ENCODE results near the gene RAD50. TPM values are rescaled to one million over a fixed set of nuclear protein-coding genes. Genes with fewer than 3 reads are reported as not detected.
"Not testable (repeated sequence)": the region's sequence is repeated elsewhere in the genome, so short reads cannot be mapped to it uniquely, and the experiment has no call there.

Gene RAD50
- total RNA-seq, 1 experiment from 2014 or later: 8.6 TPM

DNA sequence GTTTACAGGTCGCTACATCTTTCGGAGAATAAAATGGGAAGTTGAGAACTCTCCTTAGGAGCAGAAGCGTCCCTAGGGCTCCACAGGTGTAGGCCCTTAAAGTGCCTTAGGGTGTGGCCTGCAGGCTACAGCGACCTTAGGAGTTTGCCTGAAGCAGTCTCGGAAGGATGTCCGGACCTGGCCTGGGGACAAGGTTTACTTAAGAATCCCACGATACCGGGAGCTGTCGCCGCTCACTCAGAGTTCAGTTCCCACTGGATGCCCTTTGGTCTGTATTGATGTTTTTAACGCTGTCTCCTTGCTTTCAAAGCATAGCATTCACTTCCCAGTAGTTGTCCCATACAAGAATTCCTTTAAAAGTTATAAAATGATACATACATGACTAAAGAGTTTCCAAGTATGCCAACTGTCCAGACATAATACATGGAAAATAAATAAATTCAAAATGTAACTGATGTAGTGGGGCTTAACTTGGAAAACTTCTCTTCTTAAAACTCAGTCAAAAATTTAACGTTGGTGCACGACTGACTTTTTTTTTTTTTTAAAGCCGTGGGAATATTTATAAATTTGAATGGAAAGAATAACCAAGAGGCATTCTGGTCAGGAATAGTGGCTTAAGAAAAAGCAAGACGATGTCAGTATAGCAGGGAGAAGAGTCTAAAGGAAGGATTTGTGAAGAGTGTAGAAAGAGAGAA is 848 bp downstream of the RAD50 start:
- DNase-seq (ENCODE audit: low spot score): peak; percentile 79

- DNase-seq (ENCODE audit: low spot score): no peak
Observed at GRCh38 chr5:132559383-132560060, 2.7 kb downstream of the RAD50 start.

DNA sequence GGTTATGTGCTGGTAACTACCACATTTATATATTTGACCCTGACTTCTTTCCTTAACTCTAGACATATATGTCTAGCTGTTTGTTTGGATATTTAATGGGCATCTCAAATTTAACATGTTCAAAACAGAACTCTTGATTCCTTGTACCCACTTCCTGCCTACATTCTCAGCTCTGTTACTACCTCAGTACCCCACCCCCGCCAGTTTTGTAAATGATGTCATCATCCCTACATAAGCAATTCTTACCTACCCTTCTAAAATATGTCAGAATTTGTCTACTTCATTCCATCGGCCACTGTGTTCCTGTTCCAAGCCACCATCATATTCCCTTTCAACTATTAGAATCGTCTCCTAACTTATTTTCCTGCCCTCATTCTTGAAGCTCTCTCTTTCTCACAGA is 4.8 kb downstream of the RAD50 start:
- DNase-seq (ENCODE audit: low spot score): no peak

GRCh38 chr5:132564555-132564954 is 7.8 kb downstream of the RAD50 start:
- DNase-seq (ENCODE audit: low spot score): not testable (repeated sequence)

- no peak for DNase-seq (ENCODE audit: low spot score)
Observed at GRCh38 chr5:132566657-132567056, 9.9 kb downstream of the RAD50 start.

DNA sequence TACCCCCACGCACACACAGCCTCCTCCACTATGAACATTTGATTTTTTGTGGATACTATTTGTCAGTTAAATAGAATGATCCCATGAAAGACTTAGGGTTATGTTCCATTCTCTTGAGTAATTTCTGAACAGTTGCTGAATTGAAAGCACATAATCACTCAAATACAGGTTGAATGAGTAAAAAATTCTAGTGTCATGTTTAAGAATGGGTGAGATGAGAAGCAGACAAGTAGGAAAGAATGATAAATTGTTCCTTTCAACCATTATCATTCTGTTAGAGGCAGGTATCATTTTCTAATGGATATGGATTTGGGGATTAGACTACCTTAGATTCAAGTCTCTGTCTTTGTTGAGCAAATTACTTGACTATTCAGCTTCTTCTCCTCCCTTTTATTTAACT is 19.3 kb downstream of the RAD50 start:
- DNase-seq (ENCODE audit: low spot score): no peak

DNA sequence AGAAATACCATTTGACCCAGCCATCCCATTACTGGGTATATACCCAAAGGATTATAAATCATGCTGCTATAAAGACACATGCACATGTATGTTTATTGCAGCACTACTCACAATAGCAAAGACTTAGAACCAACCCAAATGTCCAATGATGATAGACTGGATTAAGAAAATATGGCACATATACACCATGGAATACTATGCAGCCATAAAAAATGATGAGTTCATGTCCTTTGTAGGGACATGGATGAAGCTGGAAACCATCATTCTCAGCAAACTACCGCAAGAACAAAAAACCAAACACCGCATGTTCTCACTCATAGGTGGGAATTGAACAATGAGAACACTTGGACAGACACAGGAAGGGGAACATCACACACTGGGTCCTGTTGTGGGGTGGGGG is 27.8 kb downstream of the RAD50 start:
- DNase-seq (ENCODE audit: low spot score): not testable (repeated sequence)

DNA sequence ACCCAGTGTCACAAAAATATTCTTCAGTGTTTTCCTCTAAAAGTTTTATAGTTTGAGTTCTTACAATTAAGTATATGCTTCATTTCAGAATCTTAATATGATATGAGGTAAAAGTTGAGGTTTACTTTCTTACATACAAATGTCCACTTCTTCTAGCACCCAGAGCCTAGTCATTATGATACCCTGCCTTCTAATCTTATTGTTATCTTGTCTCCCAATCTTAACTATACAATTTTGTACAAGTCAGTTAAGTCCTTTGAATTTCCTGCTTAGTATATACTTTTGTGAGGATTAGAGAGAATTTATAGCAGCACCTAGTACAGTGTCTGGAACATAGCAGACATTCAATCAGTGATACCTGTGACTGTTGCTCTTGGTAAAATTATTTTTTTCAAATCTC is 29.3 kb downstream of the RAD50 start:
- DNase-seq (ENCODE audit: low spot score): no peak

DNA sequence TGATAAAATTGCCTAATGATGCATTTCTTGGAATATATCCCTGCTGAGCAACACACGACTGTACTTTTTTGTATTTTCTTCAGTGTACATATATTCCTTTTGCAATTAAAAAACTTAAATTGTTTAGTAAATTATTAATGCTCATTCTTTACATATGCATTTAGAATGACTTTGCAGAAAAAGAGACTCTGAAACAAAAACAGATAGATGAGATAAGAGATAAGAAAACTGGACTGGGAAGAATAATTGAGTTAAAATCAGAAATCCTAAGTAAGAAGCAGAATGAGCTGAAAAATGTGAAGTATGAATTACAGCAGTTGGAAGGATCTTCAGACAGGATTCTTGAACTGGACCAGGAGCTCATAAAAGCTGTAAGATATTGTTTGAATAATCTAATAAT is 32.7 kb downstream of the RAD50 start:
- no peak for DNase-seq (ENCODE audit: low spot score)

DNA sequence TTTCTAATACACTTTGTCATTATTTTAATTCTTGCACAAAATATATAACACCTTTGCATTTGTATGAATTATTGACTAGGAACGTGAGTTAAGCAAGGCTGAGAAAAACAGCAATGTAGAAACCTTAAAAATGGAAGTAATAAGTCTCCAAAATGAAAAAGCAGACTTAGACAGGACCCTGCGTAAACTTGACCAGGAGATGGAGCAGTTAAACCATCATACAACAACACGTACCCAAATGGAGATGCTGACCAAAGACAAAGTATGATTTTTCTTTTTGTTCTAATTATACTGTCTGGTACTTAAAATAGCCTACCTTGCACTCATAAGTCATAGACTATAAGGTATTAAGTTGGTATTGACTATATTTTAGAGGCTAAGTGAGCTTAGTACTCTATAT is 34.4 kb downstream of the RAD50 start:
- peak; percentile 5 for DNase-seq (ENCODE audit: low spot score)

GRCh38 chr5:132592521-132592920 is 35.7 kb downstream of the RAD50 start:
- no peak for DNase-seq (ENCODE audit: low spot score)

DNA sequence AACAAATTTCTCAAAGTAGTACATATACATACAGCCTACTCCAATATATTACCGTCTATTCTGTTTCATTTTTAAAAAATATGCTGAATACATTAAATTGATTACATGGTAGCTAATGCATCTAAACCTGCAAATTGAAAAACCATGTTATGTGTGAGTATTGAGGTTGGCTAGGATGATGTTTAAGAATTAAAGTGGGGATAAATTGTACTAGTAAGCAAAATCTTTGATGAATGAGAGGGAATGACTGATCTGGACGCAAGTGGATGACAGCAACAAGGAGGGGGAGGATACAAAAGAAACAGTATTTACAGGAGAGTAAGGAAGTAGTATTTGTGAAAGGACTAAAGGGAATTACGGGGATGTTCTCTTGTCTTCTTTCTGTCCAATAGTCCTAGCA is 37.4 kb downstream of the RAD50 start:
- no peak for DNase-seq (ENCODE audit: low spot score)

GRCh38 chr5:132595624-132596023 is 38.8 kb downstream of the RAD50 start:
- DNase-seq (ENCODE audit: low spot score): no peak

DNA sequence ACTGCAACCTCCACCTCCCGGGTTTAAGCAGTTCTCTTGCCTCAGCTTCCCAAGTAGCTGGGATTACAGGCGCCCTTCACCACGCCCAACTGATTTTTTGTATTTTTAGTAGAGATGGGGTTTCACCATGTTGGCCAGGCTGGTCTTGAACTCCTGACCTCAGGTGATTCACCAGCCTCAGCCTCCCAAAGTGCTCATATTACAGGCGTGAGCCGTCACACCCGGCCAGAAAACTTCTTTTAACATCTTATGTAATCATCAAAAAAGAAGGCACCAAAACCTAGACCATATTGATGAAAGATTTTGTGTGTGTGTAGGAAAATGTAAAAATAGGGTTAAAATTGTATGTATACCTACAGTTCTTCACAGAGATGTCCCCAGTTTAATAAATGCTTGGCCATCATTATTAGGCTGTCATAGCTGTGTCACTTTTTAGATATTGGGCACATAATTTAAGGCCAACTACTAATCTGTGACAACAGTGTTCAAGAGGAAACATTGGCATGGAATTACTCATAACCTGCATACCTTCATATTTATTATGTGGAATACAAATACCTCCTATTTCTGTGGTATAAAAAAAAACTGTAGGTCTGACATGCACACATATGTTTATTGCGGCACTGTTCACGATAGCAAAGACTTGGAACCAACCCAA is 44.4 kb downstream of the RAD50 start:
- DNase-seq (ENCODE audit: low spot score): no peak

DNA sequence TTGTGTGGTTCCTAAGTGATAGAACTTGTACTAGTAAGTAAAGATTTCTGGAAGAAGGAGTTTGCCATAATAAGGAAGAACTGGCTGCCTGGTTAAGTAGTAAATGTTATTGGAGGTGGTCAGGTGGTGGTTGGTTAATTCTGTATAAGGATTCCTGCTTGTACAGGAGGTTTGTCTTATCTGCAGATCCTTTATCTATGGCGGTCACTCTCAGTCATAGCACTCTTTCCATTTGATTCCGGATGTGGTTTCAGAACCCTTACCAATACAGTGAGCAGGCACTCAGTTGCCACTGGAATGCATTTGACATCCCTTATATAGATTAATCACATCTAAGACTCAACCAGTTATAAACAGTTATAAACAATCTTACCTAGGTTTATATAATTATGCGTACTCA is 50.3 kb downstream of the RAD50 start:
- no peak for DNase-seq (ENCODE audit: low spot score)

DNA sequence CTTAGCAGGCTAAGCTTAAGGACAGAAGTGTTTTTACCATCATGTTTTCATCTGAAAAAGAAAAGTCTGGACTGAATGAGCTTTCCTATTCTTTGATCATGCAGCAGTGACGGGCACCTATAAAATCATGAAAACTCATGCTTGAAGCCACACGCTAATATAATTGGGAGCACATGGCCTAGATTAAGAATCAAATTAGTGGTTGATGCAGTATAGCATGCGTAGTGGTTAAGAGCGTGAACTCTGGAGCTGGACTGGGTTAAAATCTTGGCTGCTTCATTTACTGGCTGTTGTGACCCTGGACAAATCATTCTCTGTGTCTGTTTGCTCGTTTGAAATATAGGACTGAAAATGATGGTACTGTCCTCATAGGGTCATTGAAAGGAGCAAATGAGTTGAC is 51.3 kb downstream of the RAD50 start:
- no peak for DNase-seq (ENCODE audit: low spot score)

DNA sequence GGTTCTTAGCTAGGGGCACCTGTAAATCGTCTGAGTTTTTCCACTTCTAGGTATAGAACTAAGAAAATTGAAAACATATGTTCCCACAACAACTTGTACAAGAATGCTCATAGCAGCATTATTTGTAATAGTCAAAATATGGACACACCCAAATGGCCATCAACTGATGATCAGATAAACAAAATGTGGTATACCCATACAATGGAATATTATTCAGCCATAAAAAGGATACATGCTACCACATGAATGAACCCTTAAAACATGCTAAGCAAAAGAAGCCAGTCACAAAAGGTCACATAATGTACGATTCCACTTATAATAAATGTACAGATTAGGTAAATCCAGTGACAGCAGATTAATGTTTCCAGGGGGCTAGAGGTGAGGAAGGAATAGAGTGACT is 55.2 kb downstream of the RAD50 start:
- DNase-seq (ENCODE audit: low spot score): no peak

- no peak for DNase-seq (ENCODE audit: low spot score)
Observed at GRCh38 chr5:132612846-132613245, 56.1 kb downstream of the RAD50 start.

DNA sequence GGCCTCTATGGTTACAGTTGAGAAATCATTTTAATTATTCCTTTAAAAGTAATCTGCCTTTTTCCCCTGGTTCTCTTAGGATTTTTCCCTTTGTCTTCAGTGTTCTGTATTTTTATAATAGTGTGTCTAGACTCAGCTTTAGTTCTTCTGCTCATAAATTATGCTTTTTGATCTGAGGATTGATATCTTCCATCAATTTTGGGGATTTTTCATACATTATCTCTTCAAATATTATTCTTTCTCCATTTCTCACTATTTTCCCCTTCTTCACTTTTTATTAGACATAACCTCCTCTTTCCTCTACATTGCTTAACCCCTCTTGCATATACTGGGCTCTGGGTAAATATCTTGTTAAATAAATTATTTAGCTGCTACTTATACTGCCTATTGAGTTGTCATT is 64.9 kb downstream of the RAD50 start:
- DNase-seq (ENCODE audit: low spot score): no peak

GRCh38 chr5:132622608-132623007 is 65.8 kb downstream of the RAD50 start:
- DNase-seq (ENCODE audit: low spot score): no peak

GRCh38 chr5:132627470-132627869 is 70.7 kb downstream of the RAD50 start:
- no peak for DNase-seq (ENCODE audit: low spot score)

GRCh38 chr5:132628814-132629213 is 72.0 kb downstream of the RAD50 start:
- DNase-seq (ENCODE audit: low spot score): no peak
